Renal pelvis (tissue), 4 donors: ENCODE data around the gene SLC16A9. TPM values are rescaled to one million over a fixed set of nuclear protein-coding genes. Genes with fewer than 3 reads are reported as not detected.
A peak's percentile ranks its signal among the peaks of the same experiment; 100 is the strongest.
"Not testable (repeated sequence)": the region's sequence is repeated elsewhere in the genome, so short reads cannot be mapped to it uniquely, and the experiment has no call there.

Source experiments
- DNase-seq: peaks from one replicate; pipeline ENCODE4 v3.0.0-alpha.2; 2013
- polyA plus RNA-seq, 3 donors: library from polyadenylated mRNA; unstranded; fragments of 120-200 nt; gene quantifications; one replicate each; pipeline ENCODE4 v1.2.1, GENCODE V29; 2013; ENCODE audit not compliant: insufficient read length in 3 of 3

Gene SLC16A9
- polyA plus RNA-seq, 3 donors: 30.5 to 43.8 (median 42.6) TPM

DNA sequence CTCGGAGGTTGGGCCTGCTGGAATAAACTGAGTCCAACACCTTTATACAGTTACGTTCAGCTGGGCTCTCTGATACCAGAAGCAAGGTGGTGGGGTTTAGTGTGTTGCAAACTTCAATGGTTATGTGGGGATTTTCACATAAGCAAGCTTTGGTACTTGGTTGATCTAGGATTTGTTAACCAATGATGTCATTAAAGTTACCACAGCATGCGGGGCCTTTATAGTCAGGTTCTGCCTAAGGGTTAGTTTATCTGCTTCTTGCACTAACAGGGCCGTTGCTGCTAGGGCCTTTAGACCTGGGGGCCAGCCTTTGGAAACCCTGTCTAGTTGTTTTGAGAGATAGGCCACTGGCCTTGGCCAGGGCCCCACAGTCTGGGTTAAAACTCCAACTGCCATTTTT lies 19.5 kb upstream of the SLC16A9 start:
- not testable (repeated sequence) for DNase-seq

GRCh38 chr10:59724098-59724938 lies 14.7 kb upstream of the SLC16A9 start:
- DNase-seq: no peak

- DNase-seq: no peak
These were observed 10.7 kb upstream of the SLC16A9 start for GRCh38 chr10:59720377-59720776.

GRCh38 chr10:59719374-59719773 lies 9.7 kb upstream of the SLC16A9 start:
- DNase-seq: no peak

- no peak for DNase-seq
These were observed 8.6 kb upstream of the SLC16A9 start for GRCh38 chr10:59718257-59718656.

- DNase-seq: no peak
These were observed 3.7 kb upstream of the SLC16A9 start for GRCh38 chr10:59713196-59713821.

DNA sequence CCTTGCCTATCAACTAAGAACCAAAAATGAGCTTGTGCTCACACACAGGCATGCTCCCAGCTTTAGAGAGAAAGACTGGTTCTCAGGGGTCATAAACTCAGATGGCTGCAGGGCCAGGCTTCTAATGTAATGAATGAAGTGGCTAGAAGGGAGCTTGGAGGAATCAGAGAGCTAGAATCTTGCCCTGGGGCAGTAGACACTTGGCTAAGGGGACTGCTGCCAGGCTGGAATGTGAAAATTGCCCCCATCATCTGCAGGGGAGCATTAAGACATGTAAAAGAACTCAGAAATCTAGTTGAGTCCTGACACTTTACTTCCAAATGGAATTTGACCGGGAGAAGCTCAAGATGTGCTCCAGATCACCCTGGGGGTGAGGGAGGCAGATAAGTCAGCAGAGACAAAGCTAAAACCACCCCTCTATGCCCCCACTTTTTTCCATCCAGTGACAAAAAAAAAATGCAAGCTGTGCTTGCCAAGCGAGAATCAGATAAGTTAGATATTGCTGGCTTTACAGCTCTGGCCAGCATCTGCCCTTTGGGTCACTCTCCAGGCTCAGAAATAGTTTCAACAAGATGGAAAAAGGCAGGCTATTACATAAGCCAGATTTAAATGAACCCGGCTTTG lies 2.3 kb upstream of the SLC16A9 start:
- no peak for DNase-seq

DNA sequence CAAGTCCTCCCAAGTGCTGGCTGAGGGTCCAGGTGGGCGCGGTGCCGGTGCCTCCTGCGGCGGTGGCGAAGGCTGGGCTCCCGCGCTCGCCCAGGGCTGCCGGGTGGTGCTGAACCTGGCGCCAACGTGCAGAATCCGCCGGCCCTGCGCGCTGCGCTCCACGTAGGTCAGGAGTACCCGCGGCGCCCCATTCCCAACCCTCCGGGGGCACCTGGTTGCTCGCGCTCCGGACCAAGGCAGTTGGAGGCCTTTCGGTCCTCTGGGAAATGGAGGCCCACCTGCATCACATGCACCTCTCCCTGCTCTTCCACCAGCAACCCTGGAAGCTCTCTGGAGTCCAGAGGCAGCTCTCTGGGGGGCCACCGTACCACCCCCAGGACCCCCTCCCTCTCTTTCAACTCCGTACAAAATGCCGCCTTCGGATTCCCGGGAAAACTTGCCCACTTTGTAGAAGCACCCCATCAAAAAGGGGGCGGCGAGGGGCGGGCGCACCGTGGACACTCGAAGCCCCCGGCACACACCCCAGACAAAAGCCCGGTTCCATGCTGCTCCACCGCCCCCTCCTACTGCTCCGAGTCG lies 745 bp downstream of the SLC16A9 start:
- peak; percentile 35 for DNase-seq

DNA sequence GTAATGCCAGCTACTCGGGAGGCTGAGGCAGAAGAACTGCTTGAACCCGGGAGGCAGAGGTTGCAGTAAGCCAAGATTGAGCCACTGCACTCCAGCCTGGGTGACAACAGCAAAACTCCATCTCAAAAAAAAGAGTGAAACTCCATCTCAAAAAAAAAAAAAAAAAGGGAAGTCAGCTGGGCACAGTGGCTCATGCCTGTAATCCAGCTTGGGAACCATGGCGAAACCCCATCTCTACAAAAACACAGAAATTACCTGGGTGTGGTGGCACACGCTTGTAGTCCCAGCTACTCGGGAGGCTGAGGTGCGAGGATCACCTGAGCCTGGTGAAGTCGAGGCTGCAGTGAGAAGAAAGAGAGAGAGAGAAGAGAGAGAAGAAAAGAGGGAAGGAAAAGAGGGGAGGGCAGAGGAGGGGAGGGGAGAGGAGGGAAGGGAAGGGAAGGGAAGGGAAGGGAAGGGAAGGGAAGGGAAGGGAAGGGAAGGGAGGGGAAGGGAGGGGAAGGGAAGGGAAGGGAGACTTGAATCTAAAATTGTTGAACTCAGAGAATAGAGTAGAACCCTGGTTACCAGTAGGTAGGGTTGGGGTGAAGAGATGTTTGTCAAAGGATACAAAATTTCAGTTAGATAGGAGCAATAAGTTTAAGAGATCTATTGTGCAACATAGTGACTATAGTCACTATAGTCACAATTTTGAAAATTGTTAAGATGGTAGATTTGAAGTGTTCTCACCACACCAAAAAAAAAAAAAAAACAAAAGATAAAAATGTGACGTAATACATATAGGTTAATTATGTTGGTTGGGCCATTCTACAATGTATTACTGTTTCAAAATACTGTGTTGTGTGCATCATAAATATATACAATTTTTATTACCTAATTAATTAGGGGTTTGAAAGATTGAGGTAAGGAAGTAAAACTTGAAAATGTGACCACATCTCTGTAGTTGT lies 2.5 kb downstream of the SLC16A9 start:
- DNase-seq: no peak

- DNase-seq: no peak
These were observed 3.7 kb downstream of the SLC16A9 start for GRCh38 chr10:59705931-59706330.

DNA sequence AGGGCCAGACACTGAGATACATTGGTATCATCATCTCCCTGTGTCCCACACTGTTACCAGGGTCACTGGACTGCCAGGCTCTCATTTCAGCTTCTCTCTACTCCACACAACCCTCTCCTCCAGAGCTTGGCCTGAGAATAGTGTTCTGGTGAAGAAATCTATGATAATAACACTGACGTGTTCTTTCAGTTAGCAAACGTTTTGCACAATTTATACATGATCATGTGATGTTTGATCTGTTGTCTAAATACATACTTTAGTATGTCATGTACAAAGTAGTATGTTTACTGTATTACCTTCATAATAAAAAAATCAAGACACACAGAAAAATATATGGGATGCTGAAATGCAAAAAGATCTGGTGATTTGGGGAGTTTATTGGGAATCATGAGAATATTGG lies 5.0 kb downstream of the SLC16A9 start:
- no peak for DNase-seq

DNA sequence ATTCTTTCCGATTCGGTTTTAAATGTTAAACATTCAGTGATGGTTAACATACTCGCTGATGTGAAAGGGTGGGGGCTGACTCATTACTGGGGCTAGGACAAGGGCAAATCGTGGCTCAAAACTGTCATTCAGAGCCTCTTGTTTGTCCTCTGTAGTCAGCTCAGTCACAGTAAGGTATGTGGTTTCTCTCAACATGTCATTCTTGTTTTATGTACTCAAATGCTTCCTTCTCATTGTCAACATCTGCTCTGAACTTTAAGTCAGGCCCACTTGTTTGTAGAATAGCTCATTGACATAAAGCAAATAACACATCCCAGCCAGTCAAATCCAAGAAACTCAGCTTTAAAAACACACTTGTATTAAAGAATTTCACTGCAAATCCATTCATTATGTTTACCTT lies 7.3 kb downstream of the SLC16A9 start:
- DNase-seq: no peak

- DNase-seq: no peak
These were observed 8.9 kb downstream of the SLC16A9 start for GRCh38 chr10:59700709-59701108.

GRCh38 chr10:59698326-59698725 lies 11.3 kb downstream of the SLC16A9 start:
- no peak for DNase-seq

GRCh38 chr10:59695637-59696036 lies 14.0 kb downstream of the SLC16A9 start:
- DNase-seq: no peak

DNA sequence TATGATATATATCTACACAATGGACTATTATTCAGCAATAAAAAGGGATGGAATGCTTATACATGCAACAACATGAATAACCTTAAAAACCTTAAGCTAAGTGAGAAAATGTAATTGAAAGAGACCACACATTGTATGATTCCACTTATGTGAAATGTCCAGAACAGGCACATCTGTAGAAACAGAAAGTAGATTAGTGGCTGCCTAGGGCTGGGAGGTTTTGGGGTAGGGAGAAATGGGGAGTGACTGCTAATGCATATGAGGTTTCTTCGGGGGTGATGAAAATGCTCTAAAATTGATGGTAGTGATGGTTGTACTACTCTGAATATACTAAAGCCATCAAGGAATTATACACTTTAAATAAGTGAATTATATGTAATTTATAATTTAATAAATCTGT lies 14.7 kb downstream of the SLC16A9 start:
- no peak for DNase-seq

- no peak for DNase-seq
These were observed 17.5 kb downstream of the SLC16A9 start for GRCh38 chr10:59692113-59692512.

DNA sequence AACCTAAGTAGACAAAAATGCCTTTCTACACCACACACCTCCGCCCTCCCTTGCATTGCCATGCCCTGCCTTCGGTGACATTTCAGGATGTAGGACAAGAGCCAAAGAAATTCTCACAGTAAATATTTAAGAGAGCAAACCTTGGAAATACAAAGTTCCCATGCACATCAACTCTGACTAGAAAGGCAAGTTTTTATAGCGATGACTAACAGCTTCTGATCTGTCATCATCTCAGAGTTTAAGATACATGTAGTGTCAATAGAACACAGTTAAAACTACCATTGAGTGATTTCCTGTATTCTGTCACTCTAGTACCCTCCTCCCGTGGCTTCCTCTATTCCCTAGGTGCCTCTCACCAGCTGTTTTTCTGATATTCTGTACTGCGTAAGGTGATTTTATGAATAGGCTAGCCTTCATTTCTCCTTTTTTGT lies 20.7 kb downstream of the SLC16A9 start:
- DNase-seq: no peak

GRCh38 chr10:59687657-59688056 lies 22.0 kb downstream of the SLC16A9 start:
- DNase-seq: no peak

GRCh38 chr10:59684006-59684405 lies 25.6 kb downstream of the SLC16A9 start:
- DNase-seq: no peak
